ENCODE measurements around the gene CLIP2.
"Not testable (repeated sequence)": the region's sequence is repeated elsewhere in the genome, so short reads cannot be mapped to it uniquely, and the experiment has no call there.

The CLIP2 gene

GRCh38 chr7:74334030-74334429, 44.8 kb downstream of the CLIP2 start:
- no peak for DNase-seq (ENCODE audit: low read depth)

GRCh38 chr7:74337926-74338325, 48.7 kb downstream of the CLIP2 start:
- TF ChIP-seq CTCF (IDR thresholded peaks at IDR 0.05; ENCODE audit: low read depth, low read length, missing control alignments), result no peak
- DNase-seq (ENCODE audit: low read depth), result no peak
- H3K4me3 ChIP-seq (ENCODE audit: low read depth, low read length), result no peak overlapping the region

More at GRCh38 chr7:74334030-74334429, 44.8 kb downstream of the CLIP2 start:
- no peak overlapping the region for H3K4me3 ChIP-seq (ENCODE audit: low read depth, low read length)
- TF ChIP-seq CTCF (IDR thresholded peaks at IDR 0.05; ENCODE audit: low read depth, low read length, missing control alignments), result no peak

GRCh38 chr7:74338366-74339108, 49.3 kb downstream of the CLIP2 start:
- TF ChIP-seq CTCF (IDR thresholded peaks at IDR 0.05; ENCODE audit: low read depth, low read length, missing control alignments), result no peak
- H3K4me3 ChIP-seq (ENCODE audit: low read depth, low read length), result no peak overlapping the region
- DNase-seq (ENCODE audit: low read depth), result no peak

GRCh38 chr7:74339648-74340047, 50.4 kb downstream of the CLIP2 start:
- DNase-seq (ENCODE audit: low read depth); H3K4me3 ChIP-seq (ENCODE audit: low read depth, low read length): not testable (repeated sequence)

GRCh38 chr7:74343281-74344131, 54.3 kb downstream of the CLIP2 start:
- no peak overlapping the region for H3K4me3 ChIP-seq (ENCODE audit: low read depth, low read length)
- no peak for DNase-seq (ENCODE audit: low read depth)
- TF ChIP-seq CTCF (IDR thresholded peaks at IDR 0.05; ENCODE audit: low read depth, low read length, missing control alignments), result no peak

GRCh38 chr7:74344132-74344496, 54.9 kb downstream of the CLIP2 start:
- no peak for DNase-seq (ENCODE audit: low read depth)
- no peak overlapping the region for H3K4me3 ChIP-seq (ENCODE audit: low read depth, low read length)
- TF ChIP-seq CTCF (IDR thresholded peaks at IDR 0.05; ENCODE audit: low read depth, low read length, missing control alignments), result no peak

- H3K4me3 ChIP-seq (ENCODE audit: low read depth, low read length), result no peak overlapping the region
- no peak for DNase-seq (ENCODE audit: low read depth)
- TF ChIP-seq CTCF (IDR thresholded peaks at IDR 0.05; ENCODE audit: low read depth, low read length, missing control alignments), result no peak
Measured at GRCh38 chr7:74344786-74345185, 55.6 kb downstream of the CLIP2 start.
